Measurements from ENCODE around the gene MYO5B. TPM values are rescaled to one million over a fixed set of nuclear protein-coding genes. Genes with fewer than 3 reads are reported as not detected.

The MYO5B gene
- total RNA-seq, 1 experiment from 2014 or later, result 25.9 TPM

- Mint-ChIP-seq H3K27me3 (ENCODE audit: insufficient read depth, unreplicated experiment) (no peaks in the 10 kb centered on the region), H3K27ac (ENCODE audit: low read depth, unreplicated experiment) (no peak overlapping the region), H3K4me1 (ENCODE audit: insufficient read depth, unreplicated experiment) (peaks cover 7% of the 10 kb centered on the region), H3K4me3 (ENCODE audit: unreplicated experiment) (no peak overlapping the region), H3K36me3 (ENCODE audit: insufficient read depth, unreplicated experiment) (peaks cover 5% of the 10 kb centered on the region), H3K9me3 (ENCODE audit: unreplicated experiment) (no peaks in the 10 kb centered on the region)
- intact Hi-C loops (cut with micrococcal nuclease), result no loop called here
- TF ChIP-seq, protein P1, sequence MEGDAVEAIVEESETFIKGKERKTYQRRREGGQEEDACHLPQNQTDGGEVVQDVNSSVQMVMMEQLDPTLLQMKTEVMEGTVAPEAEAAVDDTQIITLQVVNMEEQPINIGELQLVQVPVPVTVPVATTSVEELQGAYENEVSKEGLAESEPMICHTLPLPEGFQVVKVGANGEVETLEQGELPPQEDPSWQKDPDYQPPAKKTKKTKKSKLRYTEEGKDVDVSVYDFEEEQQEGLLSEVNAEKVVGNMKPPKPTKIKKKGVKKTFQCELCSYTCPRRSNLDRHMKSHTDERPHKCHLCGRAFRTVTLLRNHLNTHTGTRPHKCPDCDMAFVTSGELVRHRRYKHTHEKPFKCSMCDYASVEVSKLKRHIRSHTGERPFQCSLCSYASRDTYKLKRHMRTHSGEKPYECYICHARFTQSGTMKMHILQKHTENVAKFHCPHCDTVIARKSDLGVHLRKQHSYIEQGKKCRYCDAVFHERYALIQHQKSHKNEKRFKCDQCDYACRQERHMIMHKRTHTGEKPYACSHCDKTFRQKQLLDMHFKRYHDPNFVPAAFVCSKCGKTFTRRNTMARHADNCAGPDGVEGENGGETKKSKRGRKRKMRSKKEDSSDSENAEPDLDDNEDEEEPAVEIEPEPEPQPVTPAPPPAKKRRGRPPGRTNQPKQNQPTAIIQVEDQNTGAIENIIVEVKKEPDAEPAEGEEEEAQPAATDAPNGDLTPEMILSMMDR (IDR thresholded peaks at IDR 0.05; ENCODE audit: unreplicated experiment), result no peak
- POLR2A ChIA-PET, result no interaction called here
- BruUV-seq (replicated peaks), result no TSS peak
- CTCF ChIA-PET, result interaction anchor here (0.6 kb wide), 1 partner anchor 49 kb away, joined by 3 read pairs; no protein-coding TSS in a partner anchor
- no peak for DNase-seq (ENCODE audit: unreplicated experiment)
These were observed 27.0 kb downstream of the MYO5B start for GRCh38 chr18:50167966-50168365.

DNA sequence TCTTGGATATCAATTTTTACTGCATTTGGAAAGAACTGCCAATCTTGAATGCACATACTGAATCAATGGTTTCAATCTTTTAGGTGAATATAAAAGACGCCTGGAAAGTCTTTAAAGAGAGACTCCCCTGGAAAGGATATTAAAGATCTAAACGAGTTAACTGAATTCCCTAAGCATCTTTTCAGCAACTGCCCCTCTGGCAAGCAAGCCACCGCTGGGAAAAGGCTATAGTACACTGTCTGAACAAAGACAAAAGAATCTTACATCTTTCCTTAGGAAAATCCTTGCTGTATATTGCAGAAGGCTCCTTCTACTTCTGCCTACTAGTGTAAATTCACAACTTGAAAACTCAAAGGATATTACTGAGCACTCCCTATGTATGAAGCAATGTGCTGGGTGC, 28.0 kb downstream of the MYO5B start:
- peaks cover 5% of the 10 kb centered on the region for H3K36me3 Mint-ChIP-seq (ENCODE audit: insufficient read depth, unreplicated experiment)
- peaks cover 18% of the 10 kb centered on the region for H3K4me1 Mint-ChIP-seq (ENCODE audit: insufficient read depth, unreplicated experiment)
- TF ChIP-seq, protein P1 (IDR thresholded peaks at IDR 0.05; ENCODE audit: unreplicated experiment), result no peak
- no TSS peak for BruUV-seq (replicated peaks)
- intact Hi-C loops (cut with micrococcal nuclease), result no loop called here
- no peak overlapping the region for H3K4me3 Mint-ChIP-seq (ENCODE audit: unreplicated experiment)
- H3K27me3 Mint-ChIP-seq (ENCODE audit: insufficient read depth, unreplicated experiment), result no peaks in the 10 kb centered on the region
- no peaks in the 10 kb centered on the region for H3K9me3 Mint-ChIP-seq (ENCODE audit: unreplicated experiment)
- no peak for DNase-seq (ENCODE audit: unreplicated experiment)
- ChIA-PET POLR2A (no interaction called here), CTCF (interaction anchor here (0.6 kb wide), 1 partner anchor 8 kb away, joined by 3 read pairs; no protein-coding TSS in a partner anchor)
- no peak overlapping the region for H3K27ac Mint-ChIP-seq (ENCODE audit: low read depth, unreplicated experiment)

- DNase-seq (ENCODE audit: unreplicated experiment), result no peak
- Mint-ChIP-seq H3K9me3 (ENCODE audit: unreplicated experiment) (no peaks in the 10 kb centered on the region), H3K27ac (ENCODE audit: low read depth, unreplicated experiment) (no peak overlapping the region), H3K36me3 (ENCODE audit: insufficient read depth, unreplicated experiment) (peaks cover 5% of the 10 kb centered on the region), H3K27me3 (ENCODE audit: insufficient read depth, unreplicated experiment) (no peaks in the 10 kb centered on the region), H3K4me1 (ENCODE audit: insufficient read depth, unreplicated experiment) (peaks cover 23% of the 10 kb centered on the region), H3K4me3 (ENCODE audit: unreplicated experiment) (no peak overlapping the region)
- ChIA-PET CTCF (interaction anchor here (0.7 to 1.4 kb wide), 3 partner anchors 29 to 40 kb away, joined by 3 read pairs; no protein-coding TSS in a partner anchor), POLR2A (interaction anchor here (0.7 to 2.4 kb wide), 4 partner anchors 9 to 31 kb away, joined by 3 to 9 read pairs (median 6); partner anchors contain the start of gene MYO5B)
- intact Hi-C loops (cut with micrococcal nuclease), result no loop called here
- no TSS peak for BruUV-seq (replicated peaks)
- TF ChIP-seq, protein P1 (IDR thresholded peaks at IDR 0.05; ENCODE audit: unreplicated experiment), result no peak
These were observed 31.4 kb downstream of the MYO5B start for GRCh38 chr18:50163505-50163904.

GRCh38 chr18:50162486-50163304, 32.3 kb downstream of the MYO5B start:
- H3K4me1 Mint-ChIP-seq (ENCODE audit: insufficient read depth, unreplicated experiment), result peaks cover 23% of the 10 kb centered on the region

More at GRCh38 chr18:50162486-50163304, 32.3 kb downstream of the MYO5B start:
- H3K27ac Mint-ChIP-seq (ENCODE audit: low read depth, unreplicated experiment), result no peak overlapping the region
- intact Hi-C loops (cut with micrococcal nuclease), result no loop called here
- no peak for DNase-seq (ENCODE audit: unreplicated experiment)
- H3K36me3 Mint-ChIP-seq (ENCODE audit: insufficient read depth, unreplicated experiment), result peaks cover 5% of the 10 kb centered on the region
- no peaks in the 10 kb centered on the region for H3K27me3 Mint-ChIP-seq (ENCODE audit: insufficient read depth, unreplicated experiment)
- BruUV-seq (replicated peaks), result no TSS peak
- no peaks in the 10 kb centered on the region for H3K9me3 Mint-ChIP-seq (ENCODE audit: unreplicated experiment)
- POLR2A ChIA-PET, result interaction anchor here (1.2 to 2.4 kb wide), 4 partner anchors 10 to 21 kb away, joined by 5 to 9 read pairs (median 6); no protein-coding TSS in a partner anchor
- TF ChIP-seq, protein P1 (IDR thresholded peaks at IDR 0.05; ENCODE audit: unreplicated experiment), result no peak
- CTCF ChIA-PET, result interaction anchor here (0.7 to 0.9 kb wide), 2 partner anchors 28 to 33 kb away, joined by 3 read pairs; no protein-coding TSS in a partner anchor
- no peak overlapping the region for H3K4me3 Mint-ChIP-seq (ENCODE audit: unreplicated experiment)
